ENCODE measurements around the gene C21orf91.

DNA sequence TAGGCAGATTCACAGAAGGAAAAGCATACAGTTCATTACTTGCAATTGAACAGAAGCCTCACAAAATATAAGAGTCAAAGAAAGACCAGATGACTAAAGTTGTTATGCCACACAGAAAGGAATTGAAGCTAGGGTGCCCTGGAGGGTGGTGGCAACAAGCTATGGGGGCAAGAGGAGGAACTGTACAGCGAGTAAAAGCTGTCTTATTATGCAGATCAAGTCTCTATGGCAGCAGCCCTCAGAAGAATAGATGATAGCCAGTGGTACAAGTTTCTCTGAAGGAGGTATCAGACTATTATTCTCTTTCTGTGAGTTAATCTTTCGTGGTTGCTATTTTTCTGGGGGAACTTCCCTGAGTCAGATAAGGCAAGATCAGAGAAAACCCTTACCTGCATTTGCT, 72.2 kb downstream of the C21orf91 start:
- TF ChIP-seq, protein P1, sequence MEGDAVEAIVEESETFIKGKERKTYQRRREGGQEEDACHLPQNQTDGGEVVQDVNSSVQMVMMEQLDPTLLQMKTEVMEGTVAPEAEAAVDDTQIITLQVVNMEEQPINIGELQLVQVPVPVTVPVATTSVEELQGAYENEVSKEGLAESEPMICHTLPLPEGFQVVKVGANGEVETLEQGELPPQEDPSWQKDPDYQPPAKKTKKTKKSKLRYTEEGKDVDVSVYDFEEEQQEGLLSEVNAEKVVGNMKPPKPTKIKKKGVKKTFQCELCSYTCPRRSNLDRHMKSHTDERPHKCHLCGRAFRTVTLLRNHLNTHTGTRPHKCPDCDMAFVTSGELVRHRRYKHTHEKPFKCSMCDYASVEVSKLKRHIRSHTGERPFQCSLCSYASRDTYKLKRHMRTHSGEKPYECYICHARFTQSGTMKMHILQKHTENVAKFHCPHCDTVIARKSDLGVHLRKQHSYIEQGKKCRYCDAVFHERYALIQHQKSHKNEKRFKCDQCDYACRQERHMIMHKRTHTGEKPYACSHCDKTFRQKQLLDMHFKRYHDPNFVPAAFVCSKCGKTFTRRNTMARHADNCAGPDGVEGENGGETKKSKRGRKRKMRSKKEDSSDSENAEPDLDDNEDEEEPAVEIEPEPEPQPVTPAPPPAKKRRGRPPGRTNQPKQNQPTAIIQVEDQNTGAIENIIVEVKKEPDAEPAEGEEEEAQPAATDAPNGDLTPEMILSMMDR (IDR thresholded peaks at IDR 0.05; ENCODE audit: extremely low read depth in 1 of 2, insufficient read depth in 1 of 2, low read depth in 1 of 2, low read length in 2 of 2): no peak
- TF ChIP-seq EZH2 (IDR thresholded peaks at IDR 0.05; ENCODE audit: borderline replicate concordance, low read depth, low read length, severe bottlenecking) (no peak), GATA2 (IDR thresholded peaks at IDR 0.05; ENCODE audit: insufficient read depth, insufficient read length, low read depth, low read length) (no peak), POLR2A (IDR thresholded peaks at IDR 0.05; ENCODE audit: low read depth, low read length) (no peak), POLR2AphosphoS5 (IDR thresholded peaks at IDR 0.05; ENCODE audit: insufficient read depth, low read depth, low read length) (no peak), MYC (IDR thresholded peaks at IDR 0.05; ENCODE audit: low read depth, low read length) (no peak), JUN (IDR thresholded peaks at IDR 0.05; ENCODE audit: borderline replicate concordance, insufficient read depth, insufficient read length, low read depth) (no peak)
- TF ChIP-seq, protein P2, sequence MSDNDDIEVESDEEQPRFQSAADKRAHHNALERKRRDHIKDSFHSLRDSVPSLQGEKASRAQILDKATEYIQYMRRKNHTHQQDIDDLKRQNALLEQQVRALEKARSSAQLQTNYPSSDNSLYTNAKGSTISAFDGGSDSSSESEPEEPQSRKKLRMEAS (IDR thresholded peaks at IDR 0.05; ENCODE audit: insufficient read depth, insufficient read length): no peak
